Measurements from ENCODE around the gene PNPLA3. TPM values are rescaled to one million over a fixed set of nuclear protein-coding genes. Genes with fewer than 3 reads are reported as not detected.

Gene PNPLA3
- total RNA-seq, 1 experiment from 2014 or later: 7.3 TPM

- DNase-seq (ENCODE audit: low read depth, low spot score) (no peak), ATAC-seq (no peak)
- no peaks in the 10 kb centered on the region for H3K9me3 ChIP-seq (ENCODE audit: control insufficient read depth in 1 of 2, insufficient read depth in 1 of 2, low read depth in 1 of 2, low read length in 2 of 2)
- no peak overlapping the region for H3K4me3 ChIP-seq (replicated peaks in 1 of 2; ENCODE audit: low read depth in 1 of 2, low read length in 2 of 2)
- BruUV-seq (replicated peaks): no TSS peak
- ChIA-PET CTCF (interaction anchor here (1.2 kb wide), 1 partner anchor 34 kb away, joined by 4 read pairs; no protein-coding TSS in a partner anchor), POLR2A (no interaction called here), RAD21 (ENCODE audit: low non-redundant PET in 1 of 2, low total read pairs in 2 of 2, uncharacterized antibody in 2 of 2, unreplicated experiment in 2 of 2) (no interaction called here)
- intact Hi-C loops (cut with micrococcal nuclease): no loop called here
- H3K27me3 ChIP-seq (ENCODE audit: insufficient read depth, low read length): no peaks in the 10 kb centered on the region
- H3K4me1 ChIP-seq (ENCODE audit: control insufficient read depth in 1 of 2, insufficient read depth in 2 of 2, low read length in 2 of 2): peaks cover 26 to 30% of the 10 kb centered on the region in 2 experiments
- H3K36me3 ChIP-seq (ENCODE audit: control insufficient read depth in 1 of 2, insufficient read depth in 2 of 2, low read length in 2 of 2): no peaks in the 10 kb centered on the region
- H2AFZ ChIP-seq (ENCODE audit: low read depth, low read length, poor library complexity, severe bottlenecking): no peak overlapping the region
- no peaks in the 10 kb centered on the region for H3K79me2 ChIP-seq (ENCODE audit: insufficient read depth, low read length)
- H3K4me2 ChIP-seq (ENCODE audit: low read length): no peak overlapping the region
- no peak overlapping the region for H3K27ac ChIP-seq (ENCODE audit: low read depth, low read length)
- no peaks in the 10 kb centered on the region for H3K9me2 ChIP-seq (ENCODE audit: insufficient read depth)
- no peaks in the 10 kb centered on the region for H4K20me1 ChIP-seq (ENCODE audit: insufficient read depth)
- H3K9ac ChIP-seq (ENCODE audit: low read length): no peak overlapping the region
- TF ChIP-seq ELF1 (IDR thresholded peaks at IDR 0.05; ENCODE audit: borderline replicate concordance, low read depth) (no peak), ATF3 (IDR thresholded peaks at IDR 0.05) (no peak), SRF (IDR thresholded peaks at IDR 0.05; ENCODE audit: low read depth) (no peak), CBX3 (IDR thresholded peaks at IDR 0.05; ENCODE audit: low read depth) (no peak), POLR2A (IDR thresholded peaks at IDR 0.05; ENCODE audit: borderline replicate concordance, extremely low read depth, insufficient read depth, insufficient read length) (no peak), YY1 (IDR thresholded peaks at IDR 0.05; ENCODE audit: extremely low read depth, insufficient replicate concordance, low read depth, low read length) (no peak), ZFX (IDR thresholded peaks at IDR 0.05) (no peak), CEBPB (IDR thresholded peaks at IDR 0.05; ENCODE audit: low read depth) (no peak), MAX (IDR thresholded peaks at IDR 0.05) (no peak)
Observed at GRCh38 chr22:43919106-43919973, 4.3 kb upstream of the PNPLA3 start.

DNA sequence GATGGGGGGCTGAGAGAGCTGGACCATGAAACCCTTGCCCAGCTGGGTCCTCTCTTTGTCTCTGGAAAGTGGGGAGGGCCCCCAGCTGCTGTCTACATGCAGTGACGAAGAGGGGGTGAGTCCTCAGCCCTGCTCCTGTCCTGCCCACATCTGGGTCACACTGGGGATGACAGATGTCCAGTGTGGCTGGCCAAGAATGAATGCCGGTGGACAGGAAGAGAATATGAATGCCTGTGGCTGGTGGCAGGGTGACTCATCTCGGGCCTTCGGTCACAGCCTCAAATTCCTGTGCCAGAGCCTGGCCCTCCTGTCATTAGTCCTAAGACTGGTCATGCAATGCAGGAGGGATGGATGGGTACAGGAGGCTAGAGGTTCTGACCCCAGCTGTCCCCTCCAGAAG lies 2.2 kb upstream of the PNPLA3 start:
- Histone ChIP-seq H3K4me3 (replicated peaks in 1 of 2; ENCODE audit: low read depth in 1 of 2, low read length in 2 of 2) (peak overlapping the region in 1 of 2 experiments; percentile 37; a peak in 2 of 4 replicates), H3K36me3 (ENCODE audit: control insufficient read depth in 1 of 2, insufficient read depth in 2 of 2, low read length in 2 of 2) (no peaks in the 10 kb centered on the region), H2AFZ (ENCODE audit: low read depth, low read length, poor library complexity, severe bottlenecking) (no peak overlapping the region), H3K9me2 (ENCODE audit: insufficient read depth) (no peaks in the 10 kb centered on the region), H3K27me3 (ENCODE audit: insufficient read depth, low read length) (no peaks in the 10 kb centered on the region), H4K20me1 (ENCODE audit: insufficient read depth) (no peaks in the 10 kb centered on the region), H3K27ac (ENCODE audit: low read depth, low read length) (no peak overlapping the region; the same call in 1 of the 2 replicates), H3K9me3 (ENCODE audit: control insufficient read depth in 1 of 2, insufficient read depth in 1 of 2, low read depth in 1 of 2, low read length in 2 of 2) (no peaks in the 10 kb centered on the region), H3K4me2 (ENCODE audit: low read length) (peak overlapping the region; percentile 76), H3K9ac (ENCODE audit: low read length) (no peak overlapping the region), H3K4me1 (ENCODE audit: control insufficient read depth in 1 of 2, insufficient read depth in 2 of 2, low read length in 2 of 2) (peaks cover 40 to 46% of the 10 kb centered on the region in 2 experiments), H3K79me2 (ENCODE audit: insufficient read depth, low read length) (no peaks in the 10 kb centered on the region)
- CTCF ChIA-PET: interaction anchor here (1.0 to 1.7 kb wide), 3 partner anchors 20 to 38 kb away, joined by 4 to 8 read pairs (median 5); no protein-coding TSS in a partner anchor
- no peak for TF ChIP-seq ELF1 (IDR thresholded peaks at IDR 0.05; ENCODE audit: borderline replicate concordance, low read depth)
- TF ChIP-seq MAX (IDR thresholded peaks at IDR 0.05): no peak; the same call in 1 of the 2 replicates
- TF ChIP-seq JUND (IDR thresholded peaks at IDR 0.05): peak; percentile 65
- TF ChIP-seq POLR2A (IDR thresholded peaks at IDR 0.05; ENCODE audit: borderline replicate concordance, extremely low read depth, insufficient read depth, insufficient read length): no peak
- peak; percentile 26; the same call in 1 of the 2 replicates for TF ChIP-seq SP1 (IDR thresholded peaks at IDR 0.05; ENCODE audit: low read depth)
- no peak for TF ChIP-seq SRF (IDR thresholded peaks at IDR 0.05; ENCODE audit: low read depth)
- no peak for TF ChIP-seq ZFX (IDR thresholded peaks at IDR 0.05)
- peak; percentile 60 for TF ChIP-seq FOSL1 (IDR thresholded peaks at IDR 0.05; ENCODE audit: low read depth)
- TF ChIP-seq, protein P1, sequence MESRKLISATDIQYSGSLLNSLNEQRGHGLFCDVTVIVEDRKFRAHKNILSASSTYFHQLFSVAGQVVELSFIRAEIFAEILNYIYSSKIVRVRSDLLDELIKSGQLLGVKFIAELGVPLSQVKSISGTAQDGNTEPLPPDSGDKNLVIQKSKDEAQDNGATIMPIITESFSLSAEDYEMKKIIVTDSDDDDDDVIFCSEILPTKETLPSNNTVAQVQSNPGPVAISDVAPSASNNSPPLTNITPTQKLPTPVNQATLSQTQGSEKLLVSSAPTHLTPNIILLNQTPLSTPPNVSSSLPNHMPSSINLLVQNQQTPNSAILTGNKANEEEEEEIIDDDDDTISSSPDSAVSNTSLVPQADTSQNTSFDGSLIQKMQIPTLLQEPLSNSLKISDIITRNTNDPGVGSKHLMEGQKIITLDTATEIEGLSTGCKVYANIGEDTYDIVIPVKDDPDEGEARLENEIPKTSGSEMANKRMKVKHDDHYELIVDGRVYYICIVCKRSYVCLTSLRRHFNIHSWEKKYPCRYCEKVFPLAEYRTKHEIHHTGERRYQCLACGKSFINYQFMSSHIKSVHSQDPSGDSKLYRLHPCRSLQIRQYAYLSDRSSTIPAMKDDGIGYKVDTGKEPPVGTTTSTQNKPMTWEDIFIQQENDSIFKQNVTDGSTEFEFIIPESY (IDR thresholded peaks at IDR 0.05; ENCODE audit: extremely low read depth, insufficient replicate concordance, low read length): no peak
- no peak for TF ChIP-seq CBX3 (IDR thresholded peaks at IDR 0.05; ENCODE audit: low read depth)
- TF ChIP-seq EGR1 (IDR thresholded peaks at IDR 0.05; ENCODE audit: low read depth): no peak
- ATAC-seq (peak; percentile 50), DNase-seq (ENCODE audit: low read depth, low spot score) (peak; percentile 52)
- RAD21 ChIA-PET (ENCODE audit: low non-redundant PET in 1 of 2, low total read pairs in 2 of 2, uncharacterized antibody in 2 of 2, unreplicated experiment in 2 of 2): no interaction called here
- no TSS peak for BruUV-seq (replicated peaks)
- POLR2A ChIA-PET: interaction anchor here (1.1 kb wide), 1 partner anchor 30 kb away, joined by 3 read pairs; no protein-coding TSS in a partner anchor
- intact Hi-C loops (cut with micrococcal nuclease): no loop called here

Data from HCT116 (cell line).